Thymus (tissue), 11 donors: Measurements from ENCODE around the gene TMEM238. TPM values are rescaled to one million over a fixed set of nuclear protein-coding genes. Genes with fewer than 3 reads are reported as not detected.
A peak's percentile ranks its signal among the peaks of the same experiment; 100 is the strongest.
"Not testable (repeated sequence)": the region's sequence is repeated elsewhere in the genome, so short reads cannot be mapped to it uniquely, and the experiment has no call there.

Experiments
- DNase-seq, 9 donors: peaks; one replicate each; pipeline ENCODE4 v3.0.0-alpha.2; 2013; ENCODE audit warnings: low spot score in 9 of 9, low read depth in 6 of 9, missing footprints in 1 of 9
- H3K27ac ChIP-seq, 2 donors: one replicate each; pipeline ENCODE4 v1.5.1; 2013; ENCODE audit warnings: control low read depth in 1 of 2, low read depth in 1 of 2, low read length in 1 of 2, mild to moderate bottlenecking in 1 of 2, moderate library complexity in 1 of 2
- H3K27me3 ChIP-seq, 2 donors: one replicate each; pipeline ENCODE4 v1.5.1; 2013; ENCODE audit warnings: low read length in 1 of 2; ENCODE audit not compliant: control insufficient read depth in 2 of 2, insufficient read depth in 1 of 2
- H3K36me3 ChIP-seq, 2 donors: one replicate each; pipeline ENCODE4 v1.5.1; 2013; ENCODE audit warnings: low read length in 1 of 2, mild to moderate bottlenecking in 1 of 2, moderate library complexity in 1 of 2; ENCODE audit not compliant: control insufficient read depth in 2 of 2, insufficient read depth in 2 of 2
- H3K4me1 ChIP-seq, 2 donors: one replicate each; pipeline ENCODE4 v1.5.1; 2013; ENCODE audit warnings: low read length in 2 of 2; ENCODE audit not compliant: control insufficient read depth in 2 of 2, insufficient read depth in 2 of 2
- H3K4me3 ChIP-seq, 2 donors: one replicate each; pipeline ENCODE4 v1.5.1; 2013; ENCODE audit warnings: low read length in 2 of 2, control low read depth in 1 of 2, mild to moderate bottlenecking in 1 of 2
- H3K9me3 ChIP-seq, 2 donors: one replicate each; pipeline ENCODE4 v1.5.1; 2013; ENCODE audit warnings: low read length in 1 of 2, mild to moderate bottlenecking in 1 of 2; ENCODE audit not compliant: control insufficient read depth in 2 of 2, insufficient read depth in 1 of 2
- WGBS: extraction: QIAGEN DNeasy Blood & Tissue Kit; methylation state at CpG from one replicate; pipeline ENCODE4 v1.1.7; 2013; 5-methylcytosine and 5-hydroxymethylcytosine counted together
- polyA plus RNA-seq: library from polyadenylated mRNA; stranded (reverse); fragments of 200-250 nt; gene quantifications from one replicate; pipeline ENCODE4 v1.2.3, GENCODE V29; 2013
- total RNA-seq: library from RNA; stranded (reverse); fragments of 120-200 nt; gene quantifications from one replicate; pipeline ENCODE4 v1.2.4, GENCODE V29; 2013
- donor health status: healthy.

Gene TMEM238
- total and polyA plus RNA-seq, 2 donors: 0.23 to 2.5 TPM

- WGBS: 5% methylated on average over 4 of the region's 4 CpGs
- H3K36me3 ChIP-seq: not testable (repeated sequence)
These were observed 37.2 kb upstream of the TMEM238 start for GRCh38 chr19:55421281-55421680.

GRCh38 chr19:55419624-55420236, 35.6 kb upstream of the TMEM238 start:
- no peak overlapping the region for H3K4me3 ChIP-seq
- H3K27me3 ChIP-seq: no peaks in the 10 kb centered on the region
- peaks cover 40 to 44% of the 10 kb centered on the region in 2 donors for H3K4me1 ChIP-seq
- H3K27ac ChIP-seq: no peak overlapping the region
- peaks cover 0 to 10% of the 10 kb centered on the region in 2 donors for H3K9me3 ChIP-seq
- DNase-seq: no peak
- WGBS: 96% methylated on average over 5 of the region's 5 CpGs
- no peaks in the 10 kb centered on the region for H3K36me3 ChIP-seq

More at GRCh38 chr19:55421281-55421680, 37.2 kb upstream of the TMEM238 start:
- not testable (repeated sequence) for H3K4me3 ChIP-seq, H3K27me3 ChIP-seq
- Histone ChIP-seq H3K4me1 (peaks cover 40 to 44% of the 10 kb centered on the region in 2 donors), H3K27ac (peak overlapping the region; percentile 52 to 65), H3K9me3 (peaks cover 0 to 10% of the 10 kb centered on the region in 2 donors)
- DNase-seq: peak in 3 of 9 donors; percentile 53 to 75 (median 54)

- Histone ChIP-seq H3K4me1 (peaks cover 40 to 44% of the 10 kb centered on the region in 2 donors), H3K27ac (no peak overlapping the region), H3K9me3 (peaks cover 0 to 10% of the 10 kb centered on the region in 2 donors), H3K4me3 (no peak overlapping the region), H3K36me3 (no peaks in the 10 kb centered on the region), H3K27me3 (no peaks in the 10 kb centered on the region)
- 11% methylated on average over 5 of the region's 5 CpGs for WGBS
- peak in 3 of 9 donors; percentile 26 to 68 (median 65) for DNase-seq
These were observed 35.0 kb upstream of the TMEM238 start for GRCh38 chr19:55419103-55419502.

DNA sequence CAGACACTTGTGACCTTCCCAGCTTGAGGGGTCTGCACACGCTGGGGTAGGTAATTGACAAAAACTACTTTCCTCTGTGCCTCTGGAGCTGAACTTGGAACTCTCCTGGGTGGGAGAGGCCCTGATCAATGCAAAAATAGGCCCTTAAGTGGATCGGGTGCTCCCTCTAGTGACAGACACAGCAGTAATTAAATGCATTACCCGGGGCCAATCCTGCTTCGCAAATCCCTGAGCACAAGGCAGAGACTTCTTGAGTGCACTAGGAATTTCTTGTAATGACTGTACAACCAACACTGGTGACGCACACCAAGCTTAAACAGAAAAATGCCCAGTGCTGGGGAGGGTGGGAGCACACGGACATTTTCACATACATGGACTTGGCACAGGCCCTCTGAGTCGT, 34.1 kb upstream of the TMEM238 start:
- H3K4me3 ChIP-seq: no peak overlapping the region
- peak in 7 of 9 donors; percentile 34 to 81 (median 62) for DNase-seq
- no peaks in the 10 kb centered on the region for H3K27me3 ChIP-seq
- peaks cover 0 to 10% of the 10 kb centered on the region in 2 donors for H3K9me3 ChIP-seq
- H3K4me1 ChIP-seq: peaks cover 40 to 44% of the 10 kb centered on the region in 2 donors
- H3K27ac ChIP-seq: no peak overlapping the region
- WGBS: 45% methylated on average over 7 of the region's 7 CpGs
- no peaks in the 10 kb centered on the region for H3K36me3 ChIP-seq

GRCh38 chr19:55410168-55410567, 26.1 kb upstream of the TMEM238 start:
- no peak for DNase-seq
- Histone ChIP-seq H3K27me3 (no peaks in the 10 kb centered on the region), H3K9me3 (peaks cover 1 to 18% of the 10 kb centered on the region in 2 donors), H3K36me3 (peaks cover 5 to 16% of the 10 kb centered on the region in 2 donors), H3K27ac (no peak overlapping the region), H3K4me3 (no peak overlapping the region), H3K4me1 (peaks cover 17 to 26% of the 10 kb centered on the region in 2 donors)
- WGBS: over 99% methylated on average over 2 of the region's 2 CpGs

GRCh38 chr19:55409179-55409578, 25.1 kb upstream of the TMEM238 start:
- not testable (repeated sequence) for H3K27ac ChIP-seq, H3K27me3 ChIP-seq
- WGBS: 91% methylated on average over 8 of the region's 8 CpGs

GRCh38 chr19:55408533-55408872, 24.4 kb upstream of the TMEM238 start:
- no peak for DNase-seq
- H3K9me3 ChIP-seq: peaks cover 1 to 18% of the 10 kb centered on the region in 2 donors

More at GRCh38 chr19:55409179-55409578, 25.1 kb upstream of the TMEM238 start:
- peaks cover 11 to 22% of the 10 kb centered on the region in 2 donors for H3K36me3 ChIP-seq
- not testable (repeated sequence) for DNase-seq, H3K4me3 ChIP-seq
- H3K4me1 ChIP-seq: peaks cover 17 to 26% of the 10 kb centered on the region in 2 donors
- peaks cover 1 to 18% of the 10 kb centered on the region in 2 donors for H3K9me3 ChIP-seq

GRCh38 chr19:55407800-55408532, 23.9 kb upstream of the TMEM238 start:
- Histone ChIP-seq H3K9me3 (peaks cover 1 to 18% of the 10 kb centered on the region in 2 donors), H3K4me3 (peak overlapping the region; percentile 54 to 85), H3K4me1 (peaks cover 17 to 26% of the 10 kb centered on the region in 2 donors), H3K36me3 (peaks cover 21 to 32% of the 10 kb centered on the region in 2 donors), H3K27me3 (no peaks in the 10 kb centered on the region), H3K27ac (peak overlapping the region; percentile 99 to 100)
- under 1% methylated on average over 72 of the region's 72 CpGs for WGBS
- DNase-seq: peak; percentile 95 to 99 (median 98)

More at GRCh38 chr19:55408533-55408872, 24.4 kb upstream of the TMEM238 start:
- peaks cover 16 to 26% of the 10 kb centered on the region in 2 donors for H3K36me3 ChIP-seq
- H3K4me1 ChIP-seq: peaks cover 17 to 26% of the 10 kb centered on the region in 2 donors
- WGBS: 72% methylated on average over 9 of the region's 9 CpGs
- H3K27ac ChIP-seq: peak overlapping the region; percentile 95 to 99
- H3K27me3 ChIP-seq: no peaks in the 10 kb centered on the region
- peak overlapping the region; percentile 36 to 43 for H3K4me3 ChIP-seq

- peak in 1 of 9 donors; percentile 49 for DNase-seq
- peaks cover 1 to 18% of the 10 kb centered on the region in 2 donors for H3K9me3 ChIP-seq
- peak within 1 kb of the TSS; percentile 69 to 85 for H3K4me3 ChIP-seq
- peak within 1 kb of the TSS; percentile 99 to 100 for H3K27ac ChIP-seq
- peaks cover 17 to 26% of the 10 kb centered on the region in 2 donors for H3K4me1 ChIP-seq
- WGBS: under 1% methylated on average over 36 of the region's 36 CpGs
- not testable (repeated sequence) for H3K27me3 ChIP-seq
- peaks cover 26 to 37% of the 10 kb centered on the region in 2 donors for H3K36me3 ChIP-seq
These were observed 23.4 kb upstream of the TMEM238 start, which contains the start of gene UBE2S for GRCh38 chr19:55407550-55407799. Gene UBE2S (minus strand): TSS chr19:55407788. CDS start chr19:55407589, 199 bp downstream.
